B cell (primary cell): ENCODE measurements around the gene MCF2L. TPM values are rescaled to one million over a fixed set of nuclear protein-coding genes. Genes with fewer than 3 reads are reported as not detected.

Experiments
- ATAC-seq: fragments of 200-7000 bp; cut with Tn5 transposase; one replicate; pipeline ENCODE4 v1.10.0; 2021; ENCODE audit warnings: low read depth, mild to moderate bottlenecking, moderate number of reproducible peaks, moderate library complexity
- CTCF ChIA-PET: fragments of 350-600 bp; sonication (Branson Sonifier 250); formaldehyde crosslinking; loops from one replicate; lab custom pipeline; 2021; ENCODE audit warnings: antibody characterized with exemption, inconsistent platforms; lab: Charles Lee
- POLR2A ChIA-PET: fragments of 350-600 bp; sonication (Branson Sonifier 250); formaldehyde crosslinking; loops from one replicate; lab custom pipeline; 2021; ENCODE audit warnings: antibody characterized with exemption; lab: Charles Lee
- DNase-seq: peaks from one replicate; pipeline ENCODE4 v3.0.0; 2013
- H2AFZ ChIP-seq: 2 replicates; pipeline ENCODE4 v1.6.1; 2012; ENCODE audit warnings: mild to moderate bottlenecking, low read depth, low read length; ENCODE audit not compliant: insufficient read depth, poor library complexity, severe bottlenecking
- H3K27ac ChIP-seq, 2 donors: 1 replicate in 1 of 2; 2 replicates in 1 of 2; pipeline ENCODE4 v1.5.1; 2012 to 2013; ENCODE audit warnings: low read length in 2 of 2, mild to moderate bottlenecking in 2 of 2, moderate library complexity in 1 of 2
- H3K27me3 ChIP-seq, 4 experiments: fragments of 200-600 bp in 1 of 4; sonication (generic) in 1 of 4; replicated peaks in 1 of 4; 1 replicate in 2 of 4; 2 replicates in 2 of 4; pipeline versions ENCODE4 v1.6.1 to v1.7.0; 2013 to 2016; ENCODE audit warnings: low read length in 3 of 4, mild to moderate bottlenecking in 2 of 4, mixed read lengths in 1 of 4, moderate library complexity in 1 of 4; ENCODE audit not compliant: insufficient read depth in 4 of 4, control insufficient read depth in 3 of 4; ENCODE audit errors: control extremely low read depth in 1 of 4
- H3K36me3 ChIP-seq, 2 experiments: replicated peaks in 1 of 2; 1 replicate in 1 of 2; 2 replicates in 1 of 2; pipeline versions ENCODE4 v1.6.1 to v1.7.1; 2013; ENCODE audit warnings: low read length in 1 of 2; ENCODE audit not compliant: insufficient read depth in 2 of 2, control insufficient read depth in 1 of 2; ENCODE audit errors: control extremely low read depth in 1 of 2, extremely low read depth in 1 of 2
- H3K4me1 ChIP-seq, 2 donors: fragments of 200-600 bp in 1 of 2; sonication (generic) in 1 of 2; 1 replicate in 1 of 2; 2 replicates in 1 of 2; pipeline versions ENCODE4 v1.5.1 to v1.6.1; 2013 to 2017; ENCODE audit warnings: low read length in 2 of 2; ENCODE audit not compliant: control insufficient read depth in 2 of 2, insufficient read depth in 2 of 2
- H3K4me2 ChIP-seq: replicated peaks from 2 replicates; pipeline ENCODE3; 2012; ENCODE audit warnings: mild to moderate bottlenecking, low read depth, low read length; ENCODE audit not compliant: poor library complexity, severe bottlenecking
- H3K4me3 ChIP-seq, 5 experiments: fragments of 200-600 bp in 1 of 5; sonication (generic) in 1 of 5; 1 replicate in 3 of 5; 2 replicates in 2 of 5; pipeline versions ENCODE4 v1.5.1 to v1.7.0; 2011 to 2016; ENCODE audit warnings: low read length in 4 of 5, mild to moderate bottlenecking in 4 of 5, low read depth in 2 of 5, control low read depth in 1 of 5, moderate library complexity in 1 of 5; ENCODE audit not compliant: insufficient read depth in 1 of 5; ENCODE audit errors: control extremely low read depth in 1 of 5, extremely low read depth in 1 of 5
- H3K79me2 ChIP-seq: fragments of 200-600 bp; sonication (generic); one replicate; pipeline ENCODE4 v1.6.0; 2016; ENCODE audit warnings: low read length; ENCODE audit not compliant: control insufficient read depth, insufficient read depth
- H3K9ac ChIP-seq: fragments of 200-600 bp; sonication (generic); 2 replicates; pipeline ENCODE4 v1.6.1; 2017; ENCODE audit warnings: mild to moderate bottlenecking, low read length, moderate library complexity
- H3K9me3 ChIP-seq, 3 donors: one replicate each; pipeline versions ENCODE4 v1.6.1 to v1.7.1; 2013; ENCODE audit warnings: low read length in 2 of 3; ENCODE audit not compliant: control insufficient read depth in 2 of 3, insufficient read depth in 1 of 3; ENCODE audit errors: control extremely low read depth in 1 of 3
- H4K20me1 ChIP-seq: 2 replicates; pipeline ENCODE4 v1.6.0; 2012; ENCODE audit warnings: mild to moderate bottlenecking, low read length; ENCODE audit not compliant: insufficient read depth, control insufficient read depth, poor library complexity, severe bottlenecking
- H3K27ac Mint-ChIP-seq: one replicate; pipeline ENCODE4 v1.8.0; 2021; ENCODE audit warnings: mixed read lengths
- H3K27me3 Mint-ChIP-seq: one replicate; pipeline ENCODE4 v1.8.0; 2021; ENCODE audit warnings: mixed read lengths
- H3K4me1 Mint-ChIP-seq: one replicate; pipeline ENCODE4 v1.8.0; 2021; ENCODE audit warnings: mixed read lengths
- H3K4me3 Mint-ChIP-seq: one replicate; pipeline ENCODE4 v1.8.0; 2021; ENCODE audit warnings: mixed read lengths
- H3K9me3 Mint-ChIP-seq: one replicate; pipeline ENCODE4 v1.8.0; 2022; ENCODE audit warnings: mixed read lengths; ENCODE audit not compliant: insufficient read depth
- EZH2 ChIP-seq: IDR thresholded peaks from 2 replicates; pipeline ENCODE4 v1.6.1; 2012; ENCODE audit warnings: borderline replicate concordance, low read depth, mild to moderate bottlenecking, moderate library complexity, low read length; ENCODE audit not compliant: insufficient read depth, poor library complexity, severe bottlenecking
- WGBS: methylation state at CpG from one replicate; pipeline ENCODE4 v1.1.5; 2013; ENCODE audit warnings: missing lambda C conversion rate; ENCODE audit not compliant: insufficient coverage; 5-methylcytosine and 5-hydroxymethylcytosine counted together
- intact Hi-C: fragments of 100-400 bp; cut with micrococcal nuclease; formaldehyde crosslinking; loops from one replicate; pipeline ENCODE4 v1.10.0; 2022
- polyA plus RNA-seq: library from polyadenylated mRNA; depleted of rRNA; stranded (reverse); fragments of >200 nt; gene quantifications from 2 replicates; pipeline ENCODE4 v1.2.3, GENCODE V29; 2012
- total RNA-seq, 2 donors: library from RNA; stranded (reverse); fragments of 120-200 nt in 1 of 2; gene quantifications; 1 replicate in 1 of 2; 2 replicates in 1 of 2; pipeline versions ENCODE4 v1.2.3 to v1.2.4, GENCODE V29; 2013 to 2022
- TF ChIP-seq, protein P1 (sequence below): fragments of 200-600 bp; IDR thresholded peaks from one replicate; pipeline ENCODE4 v1.8.0; 2022; ENCODE audit warnings: antibody characterized with exemption, mild to moderate bottlenecking

Gene MCF2L
- total and polyA plus RNA-seq, 2 donors (not counting 1 experiment from before 2014, with no cell fraction given): 3.7 to 8.2 TPM

- ATAC-seq: no peak
- H3K27me3 ChIP-seq: no peaks in the 10 kb centered on the region
- H3K9ac ChIP-seq: no peak overlapping the region
- Mint-ChIP-seq H3K27me3 (peaks cover 4% of the 10 kb centered on the region), H3K9me3 (no peaks in the 10 kb centered on the region), H3K4me3 (no peak overlapping the region), H3K4me1 (no peaks in the 10 kb centered on the region), H3K27ac (no peak overlapping the region)
- ChIA-PET CTCF (no interaction called here), POLR2A (no interaction called here)
- DNase-seq: no peak
- no peak overlapping the region for H3K27ac ChIP-seq
- intact Hi-C loops: no loop called here
- no peak overlapping the region for H2AFZ ChIP-seq
- no peaks in the 10 kb centered on the region for H3K9me3 ChIP-seq
- H3K79me2 ChIP-seq: no peaks in the 10 kb centered on the region
- no peak overlapping the region for H3K4me3 ChIP-seq
- H3K4me2 ChIP-seq: no peak overlapping the region
- 94% methylated on average over 15 of the region's 16 CpGs for WGBS
- TF ChIP-seq, protein P1, sequence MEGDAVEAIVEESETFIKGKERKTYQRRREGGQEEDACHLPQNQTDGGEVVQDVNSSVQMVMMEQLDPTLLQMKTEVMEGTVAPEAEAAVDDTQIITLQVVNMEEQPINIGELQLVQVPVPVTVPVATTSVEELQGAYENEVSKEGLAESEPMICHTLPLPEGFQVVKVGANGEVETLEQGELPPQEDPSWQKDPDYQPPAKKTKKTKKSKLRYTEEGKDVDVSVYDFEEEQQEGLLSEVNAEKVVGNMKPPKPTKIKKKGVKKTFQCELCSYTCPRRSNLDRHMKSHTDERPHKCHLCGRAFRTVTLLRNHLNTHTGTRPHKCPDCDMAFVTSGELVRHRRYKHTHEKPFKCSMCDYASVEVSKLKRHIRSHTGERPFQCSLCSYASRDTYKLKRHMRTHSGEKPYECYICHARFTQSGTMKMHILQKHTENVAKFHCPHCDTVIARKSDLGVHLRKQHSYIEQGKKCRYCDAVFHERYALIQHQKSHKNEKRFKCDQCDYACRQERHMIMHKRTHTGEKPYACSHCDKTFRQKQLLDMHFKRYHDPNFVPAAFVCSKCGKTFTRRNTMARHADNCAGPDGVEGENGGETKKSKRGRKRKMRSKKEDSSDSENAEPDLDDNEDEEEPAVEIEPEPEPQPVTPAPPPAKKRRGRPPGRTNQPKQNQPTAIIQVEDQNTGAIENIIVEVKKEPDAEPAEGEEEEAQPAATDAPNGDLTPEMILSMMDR: no peak
- TF ChIP-seq EZH2: no peak
- no peaks in the 10 kb centered on the region for H4K20me1 ChIP-seq
- no peaks in the 10 kb centered on the region for H3K4me1 ChIP-seq
- no peaks in the 10 kb centered on the region for H3K36me3 ChIP-seq
These were observed 150.3 kb downstream of the MCF2L start for GRCh38 chr13:113119166-113119821.

GRCh38 chr13:113119822-113120189, 150.8 kb downstream of the MCF2L start:
- ATAC-seq: no peak
- POLR2A ChIA-PET: no interaction called here
- no peaks in the 10 kb centered on the region for H3K4me1 Mint-ChIP-seq

More at GRCh38 chr13:113119822-113120189, 150.8 kb downstream of the MCF2L start:
- 96% methylated on average over 5 of the region's 7 CpGs for WGBS
- no peak overlapping the region for H3K9ac ChIP-seq
- DNase-seq: no peak
- H3K27me3 ChIP-seq: no peaks in the 10 kb centered on the region
- H3K79me2 ChIP-seq: no peaks in the 10 kb centered on the region
- CTCF ChIA-PET: no interaction called here
- Mint-ChIP-seq H3K4me3 (no peak overlapping the region), H3K27ac (no peak overlapping the region), H3K27me3 (peaks cover 4% of the 10 kb centered on the region), H3K9me3 (no peaks in the 10 kb centered on the region)
- no peak for TF ChIP-seq EZH2
- TF ChIP-seq, protein P1: no peak
- H2AFZ ChIP-seq: no peak overlapping the region
- no peaks in the 10 kb centered on the region for H3K4me1 ChIP-seq
- H3K9me3 ChIP-seq: no peaks in the 10 kb centered on the region
- intact Hi-C loops: no loop called here
- no peak overlapping the region for H3K27ac ChIP-seq
- no peak overlapping the region for H3K4me2 ChIP-seq
- H3K4me3 ChIP-seq: no peak overlapping the region
- no peaks in the 10 kb centered on the region for H4K20me1 ChIP-seq
- no peaks in the 10 kb centered on the region for H3K36me3 ChIP-seq
